PC-9 (cell line): Measurements from ENCODE around the gene CYP4F2. TPM values are rescaled to one million over a fixed set of nuclear protein-coding genes. Genes with fewer than 3 reads are reported as not detected.
A peak's percentile ranks its signal among the peaks of the same experiment; 100 is the strongest.
"Not testable (repeated sequence)": the region's sequence is repeated elsewhere in the genome, so short reads cannot be mapped to it uniquely, and the experiment has no call there.

ENCODE experiments used
- BruUV-seq: library from RNA; stranded (reverse); fragments of 400-500 nt; replicated peaks from 2 replicates; lab custom pipeline; 2021; lab: Mats Ljungman, UMichigan
- CTCF ChIA-PET: fragments of 300-600 bp; sonication (Branson Sonifier 250); formaldehyde crosslinking; loops from one replicate; lab custom pipeline; 2022; ENCODE audit warnings: antibody characterized with exemption; lab: Charles Lee
- POLR2A ChIA-PET: fragments of 300-600 bp; sonication (Branson Sonifier 250); formaldehyde crosslinking; loops from one replicate; lab custom pipeline; 2022; ENCODE audit warnings: antibody characterized with exemption; ENCODE audit not compliant: unreplicated experiment; lab: Charles Lee
- DNase-seq, 2 experiments: peaks; one replicate each; pipeline versions ENCODE4 v3.0.0 to v3.0.0-alpha.2; 2015 to 2022; ENCODE audit warnings: mixed read lengths in 1 of 2
- H2AFZ ChIP-seq: fragments of 200-600 bp; sonication (generic); 2 replicates; pipeline ENCODE4 v1.8.1; 2017; ENCODE audit warnings: antibody characterized with exemption
- H3F3A ChIP-seq: fragments of 200-600 bp; sonication (generic); 2 replicates; pipeline ENCODE4 v1.8.1; 2017; ENCODE audit warnings: antibody characterized with exemption, mild to moderate bottlenecking, low read depth; ENCODE audit not compliant: insufficient read depth
- H3K27ac ChIP-seq: fragments of 200-600 bp; sonication (generic); 2 replicates; pipeline ENCODE4 v1.6.1; 2016; ENCODE audit warnings: mixed run types
- H3K27me3 ChIP-seq: fragments of 200-600 bp; sonication (generic); 2 replicates; pipeline ENCODE4 v1.6.1; 2016; ENCODE audit warnings: low read depth, mixed run types; ENCODE audit not compliant: insufficient read depth
- H3K36me3 ChIP-seq: fragments of 200-600 bp; sonication (generic); 2 replicates; pipeline ENCODE4 v1.6.1; 2016; ENCODE audit warnings: low read depth, mixed run types
- H3K4me1 ChIP-seq: fragments of 200-600 bp; sonication (generic); replicated peaks from 2 replicates; pipeline ENCODE4 v1.6.1; 2016; ENCODE audit warnings: mixed run types; ENCODE audit not compliant: insufficient read depth
- H3K4me2 ChIP-seq: fragments of 200-600 bp; sonication (generic); 2 replicates; pipeline ENCODE4 v1.6.1; 2017; ENCODE audit warnings: mixed run types
- H3K4me3 ChIP-seq: fragments of 200-600 bp; sonication (generic); 2 replicates; pipeline ENCODE4 v1.6.1; 2016; ENCODE audit warnings: mixed run types
- H3K79me2 ChIP-seq: fragments of 200-600 bp; sonication (generic); 2 replicates; pipeline ENCODE4 v1.6.1; 2017; ENCODE audit warnings: low read depth, mixed run types
- H3K9me2 ChIP-seq: fragments of 200-600 bp; sonication (generic); 2 replicates; pipeline ENCODE4 v1.8.1; 2017; ENCODE audit warnings: mild to moderate bottlenecking; ENCODE audit not compliant: insufficient read depth
- H3K9me3 ChIP-seq: fragments of 200-600 bp; sonication (generic); 2 replicates; pipeline ENCODE4 v1.8.1; 2016; ENCODE audit warnings: low read depth; ENCODE audit not compliant: insufficient read depth
- H4K20me1 ChIP-seq: fragments of 200-600 bp; sonication (generic); 2 replicates; pipeline ENCODE4 v1.8.1; 2017; ENCODE audit not compliant: insufficient read depth
- EZH2 ChIP-seq: fragments of 200-600 bp; sonication (generic); IDR thresholded peaks from 2 replicates; pipeline ENCODE4 v1.8.0; 2017; ENCODE audit warnings: antibody characterized with exemption, low read depth
- intact Hi-C: fragments of 100-400 bp; cut with micrococcal nuclease; formaldehyde crosslinking; loops from one replicate; pipeline ENCODE4 v1.10.0; 2022; ENCODE audit not compliant: unreplicated experiment
- total RNA-seq: library from RNA; stranded (reverse); gene quantifications from 2 replicates; pipeline ENCODE4 v1.2.3, GENCODE V29; 2021
- TF ChIP-seq, protein P1 (sequence below): fragments of 200-600 bp; sonication (generic); conservative IDR thresholded peaks from 2 replicates; pipeline ENCODE4 v1.6.1; 2017; ENCODE audit warnings: mixed run types, antibody characterized with exemption, mild to moderate bottlenecking, moderate library complexity

The CYP4F2 gene
- total RNA-seq, 1 experiment from 2014 or later, result 0.31 TPM

DNA sequence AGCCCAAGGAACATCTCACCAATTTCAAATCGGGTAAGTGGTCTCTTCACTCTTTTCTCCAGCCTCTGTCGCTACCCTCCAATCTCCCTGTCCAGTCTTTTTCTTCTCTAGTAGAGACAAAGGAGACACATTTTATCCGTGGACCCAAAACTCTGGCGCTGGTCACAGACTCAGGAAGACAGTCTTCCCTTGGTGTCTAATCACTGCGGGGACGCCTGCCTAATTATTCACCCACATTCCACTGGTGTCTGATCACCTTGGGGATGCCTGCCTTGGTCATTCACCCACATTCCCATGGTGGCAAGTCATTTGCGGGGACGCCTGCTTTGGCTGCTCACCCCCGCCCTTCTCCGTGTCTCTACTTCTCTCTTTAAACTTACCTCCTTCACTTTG lies 68.6 kb downstream of the CYP4F2 start:
- CTCF ChIA-PET, result no interaction called here
- H3K4me2 ChIP-seq, result peak overlapping the region; percentile 83
- peak; percentile 71 to 88 for DNase-seq

DNA sequence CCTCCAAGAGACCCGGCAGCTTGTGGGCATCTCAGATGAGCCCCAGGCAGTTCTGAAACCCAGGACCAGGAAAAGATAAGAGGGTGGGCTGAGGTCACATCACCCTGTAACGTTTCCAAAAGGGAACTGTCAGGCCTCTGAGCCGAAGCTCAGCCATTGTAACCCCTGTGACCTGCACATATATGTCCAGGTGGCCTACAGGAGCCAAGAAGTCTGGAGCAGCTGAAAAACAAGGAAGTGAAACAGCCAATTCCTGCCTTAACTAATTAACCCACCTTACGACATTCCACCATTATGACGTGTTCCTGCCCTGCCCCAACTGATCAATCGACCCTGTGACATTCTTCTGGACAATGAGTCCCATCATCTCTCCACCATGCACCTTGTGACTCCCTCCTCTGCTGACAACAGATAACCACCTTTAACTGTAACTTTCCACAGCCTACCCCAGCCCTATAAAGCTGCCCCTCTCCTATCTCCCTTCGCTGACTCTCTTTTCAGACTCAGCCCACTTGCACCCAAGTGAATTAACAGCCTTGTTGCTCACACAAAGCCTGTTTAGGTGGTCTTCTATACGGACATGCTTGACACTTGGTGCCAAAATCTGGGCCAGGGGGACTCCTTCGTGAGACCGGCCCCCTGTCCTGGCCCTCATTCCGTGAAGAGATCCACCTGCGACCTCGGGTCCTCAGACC lies 69.1 kb downstream of the CYP4F2 start:
- ChIA-PET POLR2A (interaction anchor here (0.5 to 1.5 kb wide), 12 partner anchors 8 to 744 kb away, joined by 3 to 17 read pairs (median 4); partner anchors contain the start of gene AKAP8), CTCF (interaction anchor here (0.6 to 0.7 kb wide), 2 partner anchors 19 to 1324 kb away, joined by 3 to 4 read pairs; no protein-coding TSS in a partner anchor)
- Histone ChIP-seq H3F3A (peaks cover 72% of the 10 kb centered on the region), H3K36me3 (peaks cover 37% of the 10 kb centered on the region), H3K4me2 (peak overlapping the region; percentile 83), H3K4me1 (peaks cover 47% of the 10 kb centered on the region), H3K27ac (peak overlapping the region; percentile 99), H3K79me2 (peaks cover 57% of the 10 kb centered on the region), H3K4me3 (peak overlapping the region; percentile 64)
- H3K9me2 ChIP-seq, H3K9me3 ChIP-seq, H3K27me3 ChIP-seq, H4K20me1 ChIP-seq, H2AFZ ChIP-seq: not testable (repeated sequence)
- TSS peak; percentile 52 for BruUV-seq
- peak; percentile 82 to 99 for DNase-seq
- intact Hi-C loops, result loop anchor here (1.0 to 5.0 kb wide), 6 partner anchors 9 to 248 kb away; partner anchors contain the start of genes CYP4F12, CYP4F3, OR10H1 and TPM4

More for the DNA sequence above, 68.6 kb downstream of the CYP4F2 start:
- no peaks in the 10 kb centered on the region for H4K20me1 ChIP-seq
- no TSS peak for BruUV-seq
- peaks cover 42% of the 10 kb centered on the region for H3K36me3 ChIP-seq
- intact Hi-C loops, result loop anchor here (2.0 to 5.0 kb wide), 2 partner anchors 157 to 189 kb away; partner anchors contain the start of genes CYP4F12 and CYP4F3
- H3K79me2 ChIP-seq, result peaks cover 63% of the 10 kb centered on the region
- H3K4me1 ChIP-seq, result peaks cover 52% of the 10 kb centered on the region
- peaks cover 77% of the 10 kb centered on the region for H3F3A ChIP-seq
- peak overlapping the region; percentile 64 for H3K4me3 ChIP-seq
- no peaks in the 10 kb centered on the region for H3K27me3 ChIP-seq
- POLR2A ChIA-PET, result interaction anchor here (1.5 kb wide), 1 partner anchor 8 kb away, joined by 17 read pairs; no protein-coding TSS in a partner anchor
- H3K9me2 ChIP-seq, result no peaks in the 10 kb centered on the region
- H3K27ac ChIP-seq, result peak overlapping the region; percentile 99
- TF ChIP-seq, protein P1, sequence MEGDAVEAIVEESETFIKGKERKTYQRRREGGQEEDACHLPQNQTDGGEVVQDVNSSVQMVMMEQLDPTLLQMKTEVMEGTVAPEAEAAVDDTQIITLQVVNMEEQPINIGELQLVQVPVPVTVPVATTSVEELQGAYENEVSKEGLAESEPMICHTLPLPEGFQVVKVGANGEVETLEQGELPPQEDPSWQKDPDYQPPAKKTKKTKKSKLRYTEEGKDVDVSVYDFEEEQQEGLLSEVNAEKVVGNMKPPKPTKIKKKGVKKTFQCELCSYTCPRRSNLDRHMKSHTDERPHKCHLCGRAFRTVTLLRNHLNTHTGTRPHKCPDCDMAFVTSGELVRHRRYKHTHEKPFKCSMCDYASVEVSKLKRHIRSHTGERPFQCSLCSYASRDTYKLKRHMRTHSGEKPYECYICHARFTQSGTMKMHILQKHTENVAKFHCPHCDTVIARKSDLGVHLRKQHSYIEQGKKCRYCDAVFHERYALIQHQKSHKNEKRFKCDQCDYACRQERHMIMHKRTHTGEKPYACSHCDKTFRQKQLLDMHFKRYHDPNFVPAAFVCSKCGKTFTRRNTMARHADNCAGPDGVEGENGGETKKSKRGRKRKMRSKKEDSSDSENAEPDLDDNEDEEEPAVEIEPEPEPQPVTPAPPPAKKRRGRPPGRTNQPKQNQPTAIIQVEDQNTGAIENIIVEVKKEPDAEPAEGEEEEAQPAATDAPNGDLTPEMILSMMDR, result no peak
- no peak for TF ChIP-seq EZH2
- H2AFZ ChIP-seq, result no peak overlapping the region
- H3K9me3 ChIP-seq, result no peaks in the 10 kb centered on the region

DNA sequence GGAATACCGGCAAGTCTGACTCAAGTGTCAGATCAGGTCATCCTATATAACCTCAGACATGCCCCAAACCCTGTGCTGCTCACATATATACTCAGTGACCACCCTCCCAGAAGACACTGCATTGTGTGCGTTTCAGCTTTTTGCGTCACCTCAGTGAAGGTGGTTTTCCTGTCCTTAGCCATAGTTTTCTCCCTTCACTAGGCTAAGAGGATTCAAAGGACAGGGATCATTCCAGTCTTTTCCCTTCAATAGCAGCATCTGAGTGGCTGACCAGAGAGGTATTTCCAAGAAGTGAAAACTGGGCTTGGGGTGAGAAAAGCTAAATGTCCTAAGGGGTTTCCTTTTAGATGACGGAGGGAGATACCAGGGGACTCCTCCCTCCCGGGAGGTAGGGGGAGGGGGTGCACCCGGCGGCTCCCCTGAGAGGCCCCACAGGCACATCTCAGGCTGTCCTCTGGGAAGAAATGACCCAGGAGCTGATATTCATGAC lies 69.7 kb downstream of the CYP4F2 start:
- Histone ChIP-seq H3K79me2 (peaks cover 51% of the 10 kb centered on the region), H3K4me1 (peaks cover 41% of the 10 kb centered on the region), H3F3A (peaks cover 66% of the 10 kb centered on the region), H3K9me2 (no peaks in the 10 kb centered on the region), H3K27ac (peak overlapping the region; percentile 99), H3K27me3 (no peaks in the 10 kb centered on the region), H3K36me3 (peaks cover 31% of the 10 kb centered on the region), H3K4me3 (peak overlapping the region; percentile 64; the same call in 1 of the 2 replicates), H3K9me3 (no peaks in the 10 kb centered on the region), H2AFZ (no peak overlapping the region), H4K20me1 (no peaks in the 10 kb centered on the region), H3K4me2 (peak overlapping the region; percentile 83)
- CTCF ChIA-PET, result interaction anchor here (0.7 kb wide), 1 partner anchor 1324 kb away, joined by 4 read pairs; no protein-coding TSS in a partner anchor
- TSS peak; percentile 19 for BruUV-seq
- intact Hi-C loops, result loop anchor here (1.0 to 5.0 kb wide), 6 partner anchors 9 to 248 kb away; partner anchors contain the start of genes CYP4F12, CYP4F3, OR10H1 and TPM4
- POLR2A ChIA-PET, result interaction anchor here (0.5 to 1.5 kb wide), 12 partner anchors 8 to 744 kb away, joined by 3 to 17 read pairs (median 4); partner anchors contain the start of gene AKAP8
- DNase-seq, result peak; percentile 80 to 91
- TF ChIP-seq, protein P1, result no peak
- TF ChIP-seq EZH2, result no peak

Other genes with a start within 250 kb of the CYP4F2 start
- gene CYP4F12, start 225.0 kb downstream of the CYP4F2 start, total RNA-seq, result 5.7 and 8.1 TPM in 2 replicates
- not detected in 2 replicates for gene OR10H2, start 170.1 kb downstream of the CYP4F2 start, total RNA-seq
- not detected in 2 replicates for gene OR10H3, start 160.1 kb downstream of the CYP4F2 start, total RNA-seq
- gene OR10H5, start 110.4 kb downstream of the CYP4F2 start, total RNA-seq, result not detected in 2 replicates
- gene OR10H1, start 82.4 kb downstream of the CYP4F2 start, total RNA-seq, result 0.20 TPM in 1 of 2 replicates, not detected in the other
- 152 and 187 TPM in 2 replicates for gene CYP4F11, start 36.5 kb upstream of the CYP4F2 start, total RNA-seq
- not detected in 2 replicates for gene OR10H4, start 50.9 kb upstream of the CYP4F2 start, total RNA-seq
- 279 and 307 TPM in 2 replicates for gene TPM4, start 178.4 kb upstream of the CYP4F2 start, total RNA-seq
- gene RAB8A, start 213.8 kb upstream of the CYP4F2 start, total RNA-seq, result 87.9 and 104 TPM in 2 replicates
- 10.9 and 13.7 TPM in 2 replicates for gene HSH2D, start 245.6 kb upstream of the CYP4F2 start, total RNA-seq